Measurements from ENCODE around the gene PHYHIPL. TPM values are rescaled to one million over a fixed set of nuclear protein-coding genes. Genes with fewer than 3 reads are reported as not detected.
"Not testable (repeated sequence)": the region's sequence is repeated elsewhere in the genome, so short reads cannot be mapped to it uniquely, and the experiment has no call there.

The PHYHIPL gene
- total RNA-seq, 2 donors from 2014 or later: not detected

DNA sequence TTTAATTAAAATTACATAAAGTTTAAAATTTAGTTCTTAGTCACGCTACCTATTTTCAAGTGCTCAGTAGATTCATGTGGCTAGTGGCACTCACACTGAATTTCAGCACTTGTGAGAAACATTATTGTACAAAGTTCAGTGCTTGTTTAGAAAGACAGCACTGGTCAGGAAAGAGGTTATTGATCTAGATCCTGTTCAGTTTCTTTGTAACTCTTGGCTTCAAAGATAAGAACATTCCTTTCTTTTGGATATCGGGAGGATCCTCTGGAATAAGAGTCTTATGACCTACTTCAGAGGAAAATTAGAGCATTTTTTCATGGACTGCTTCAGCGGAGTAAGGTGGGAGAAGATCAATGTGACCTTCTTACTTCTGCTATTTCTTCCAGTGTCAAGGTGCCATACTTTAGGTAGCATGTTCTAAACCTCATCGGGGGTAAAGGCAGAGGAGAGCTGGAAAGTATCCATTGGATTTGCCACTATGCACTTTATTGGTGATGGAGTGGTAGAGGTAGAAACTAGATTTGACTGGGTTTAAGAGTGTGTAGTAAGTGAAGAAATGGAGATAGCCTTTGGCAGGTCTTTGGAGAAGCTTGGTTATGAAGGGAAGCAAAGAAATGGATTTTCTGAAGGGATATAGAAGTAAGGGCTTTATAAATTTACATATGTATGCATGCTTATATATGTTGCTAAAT, 39.9 kb downstream of the PHYHIPL start:
- Mint-ChIP-seq H3K36me3 (ENCODE audit: insufficient read depth in 2 of 2) (no peaks in the 10 kb centered on the region), H3K4me1 (ENCODE audit: low read depth) (no peaks in the 10 kb centered on the region), H3K27me3 (ENCODE audit: low read depth) (no peaks in the 10 kb centered on the region), H3K4me3 (no peak overlapping the region), H3K9me3 (no peaks in the 10 kb centered on the region), H3K27ac (no peak overlapping the region)
- no peak for DNase-seq
- ATAC-seq (replicated peaks in 1 of 2): no peak

GRCh38 chr10:59222788-59223187, 46.3 kb downstream of the PHYHIPL start:
- H3K27ac Mint-ChIP-seq: no peak overlapping the region
- no peak overlapping the region for H3K4me3 Mint-ChIP-seq
- DNase-seq: no peak
- no peaks in the 10 kb centered on the region for H3K4me1 Mint-ChIP-seq (ENCODE audit: low read depth)
- ATAC-seq (replicated peaks in 1 of 2): no peak
- H3K27me3 Mint-ChIP-seq (ENCODE audit: low read depth): no peaks in the 10 kb centered on the region
- H3K36me3 Mint-ChIP-seq (ENCODE audit: insufficient read depth in 2 of 2): no peaks in the 10 kb centered on the region
- H3K9me3 Mint-ChIP-seq: no peaks in the 10 kb centered on the region

DNA sequence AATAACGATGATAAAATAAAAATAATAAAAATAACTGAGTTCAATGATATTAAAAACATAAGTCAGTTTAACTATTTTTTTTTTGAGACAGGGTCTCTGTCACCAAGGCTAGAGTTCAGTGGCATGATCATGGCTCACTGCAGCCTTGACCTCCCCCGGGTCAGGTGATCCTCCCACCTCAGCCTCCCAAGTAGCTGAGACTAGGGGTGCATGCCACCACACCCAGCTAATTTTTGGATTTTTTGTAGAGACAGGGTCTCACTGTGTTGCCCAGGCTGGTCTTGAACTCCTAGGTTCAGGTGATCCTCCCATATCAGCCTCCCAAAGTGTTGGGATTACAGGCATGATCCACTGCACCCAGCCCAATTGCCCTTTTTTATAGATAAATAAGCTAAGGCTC, 47.2 kb downstream of the PHYHIPL start:
- not testable (repeated sequence) for H3K36me3 Mint-ChIP-seq (ENCODE audit: insufficient read depth in 2 of 2); H3K9me3 Mint-ChIP-seq; H3K27ac Mint-ChIP-seq; DNase-seq; H3K27me3 Mint-ChIP-seq (ENCODE audit: low read depth); H3K4me1 Mint-ChIP-seq (ENCODE audit: low read depth); H3K4me3 Mint-ChIP-seq; ATAC-seq (replicated peaks in 1 of 2)

DNA sequence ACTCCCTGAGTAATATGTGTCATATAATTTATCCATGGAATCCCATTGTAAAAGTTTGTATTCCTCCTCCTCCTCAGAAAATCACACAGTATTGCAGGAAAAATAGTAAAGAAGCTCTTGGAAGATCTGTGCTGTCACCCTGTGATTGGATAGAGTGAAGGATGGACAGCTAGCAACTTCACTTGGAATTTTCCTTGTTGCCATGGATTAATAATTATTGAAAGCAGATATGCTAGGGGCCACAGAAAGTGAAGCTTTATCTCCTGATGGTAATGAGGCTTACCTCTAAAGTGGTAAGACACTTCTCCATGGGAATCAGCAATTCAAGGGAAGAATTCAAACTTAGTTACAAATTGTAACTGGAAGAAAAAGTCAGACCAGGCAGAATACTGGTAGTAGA, 48.8 kb downstream of the PHYHIPL start:
- Mint-ChIP-seq H3K9me3 (no peaks in the 10 kb centered on the region), H3K4me1 (ENCODE audit: low read depth) (no peaks in the 10 kb centered on the region), H3K4me3 (no peak overlapping the region), H3K36me3 (ENCODE audit: insufficient read depth in 2 of 2) (no peaks in the 10 kb centered on the region), H3K27me3 (ENCODE audit: low read depth) (no peaks in the 10 kb centered on the region), H3K27ac (no peak overlapping the region)
- no peak for DNase-seq
- ATAC-seq (replicated peaks in 1 of 2): no peak

DNA sequence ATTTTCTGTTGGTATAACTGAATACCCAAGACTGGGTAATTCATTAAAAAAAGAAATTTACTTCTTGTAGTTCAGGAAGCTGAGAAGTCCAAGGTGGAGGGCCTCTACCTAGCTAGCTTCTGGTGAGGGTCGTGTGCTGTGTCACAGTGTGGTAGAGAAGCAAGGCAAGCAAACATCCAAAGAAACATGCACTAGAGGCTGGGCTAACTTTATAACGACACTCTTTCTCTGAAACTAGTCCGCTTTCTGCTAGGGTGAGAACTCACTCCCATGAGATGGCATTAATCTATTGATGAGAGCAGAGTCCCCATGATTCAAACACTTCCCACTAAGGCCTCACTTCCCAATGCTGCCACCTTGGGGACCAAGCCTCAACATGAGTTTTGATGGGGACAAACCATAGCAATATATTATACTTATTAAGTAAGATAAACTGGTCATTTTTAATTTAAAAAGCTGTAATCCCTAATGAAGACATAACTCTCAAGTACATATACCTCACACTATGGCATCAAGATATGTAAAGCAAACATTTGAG, 50.8 kb downstream of the PHYHIPL start:
- Mint-ChIP-seq H3K27me3 (ENCODE audit: low read depth) (no peaks in the 10 kb centered on the region), H3K27ac (no peak overlapping the region), H3K4me1 (ENCODE audit: low read depth) (no peaks in the 10 kb centered on the region), H3K36me3 (ENCODE audit: insufficient read depth in 2 of 2) (no peaks in the 10 kb centered on the region), H3K4me3 (no peak overlapping the region), H3K9me3 (no peaks in the 10 kb centered on the region)
- ATAC-seq (replicated peaks in 1 of 2) (no peak), DNase-seq (no peak)

DNA sequence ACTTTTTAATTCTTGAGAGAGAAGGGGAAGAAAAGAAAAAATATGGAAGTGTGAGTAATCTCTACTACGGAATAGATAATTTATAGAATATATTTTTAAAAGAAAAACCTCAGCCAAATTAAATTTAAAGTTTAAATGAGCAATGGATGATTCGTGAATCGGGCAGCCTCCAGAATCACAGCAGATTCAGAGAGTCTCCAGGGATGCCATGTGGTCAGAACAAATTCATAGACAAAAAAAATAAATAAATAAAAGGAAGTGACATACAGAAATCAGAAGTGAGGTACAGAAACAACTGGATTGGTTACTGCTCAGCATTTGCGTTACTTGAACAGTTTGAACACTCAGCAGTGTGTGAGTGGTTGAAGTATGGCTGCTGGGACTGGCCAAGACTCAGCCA, 53.0 kb downstream of the PHYHIPL start:
- no peaks in the 10 kb centered on the region for H3K4me1 Mint-ChIP-seq (ENCODE audit: low read depth)
- no peaks in the 10 kb centered on the region for H3K36me3 Mint-ChIP-seq (ENCODE audit: insufficient read depth in 2 of 2)
- H3K27ac Mint-ChIP-seq: no peak overlapping the region
- ATAC-seq (replicated peaks in 1 of 2) (no peak), DNase-seq (no peak)
- no peaks in the 10 kb centered on the region for H3K27me3 Mint-ChIP-seq (ENCODE audit: low read depth)
- no peaks in the 10 kb centered on the region for H3K9me3 Mint-ChIP-seq
- no peak overlapping the region for H3K4me3 Mint-ChIP-seq

DNA sequence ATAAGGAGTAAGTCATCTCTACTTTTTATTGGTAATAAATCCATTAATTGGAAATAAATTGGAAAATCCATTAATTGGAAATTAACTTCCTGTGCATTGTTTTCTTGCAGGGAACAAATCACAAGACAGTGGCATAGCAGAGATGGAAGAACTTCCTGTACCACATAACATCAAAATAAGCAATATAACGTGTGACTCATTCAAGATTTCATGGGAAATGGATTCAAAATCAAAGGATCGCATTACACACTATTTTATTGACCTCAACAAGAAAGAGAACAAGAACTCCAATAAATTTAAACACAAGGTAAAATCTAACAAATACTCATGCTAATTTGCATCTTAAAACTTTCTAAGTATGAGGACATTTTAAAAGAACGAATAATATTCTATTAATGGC, 57.8 kb downstream of the PHYHIPL start:
- no peaks in the 10 kb centered on the region for H3K9me3 Mint-ChIP-seq
- DNase-seq: no peak
- no peaks in the 10 kb centered on the region for H3K27me3 Mint-ChIP-seq (ENCODE audit: low read depth)
- H3K4me1 Mint-ChIP-seq (ENCODE audit: low read depth): no peaks in the 10 kb centered on the region
- H3K27ac Mint-ChIP-seq: no peak overlapping the region
- no peak for ATAC-seq (replicated peaks in 1 of 2)
- H3K4me3 Mint-ChIP-seq: no peak overlapping the region
- no peaks in the 10 kb centered on the region for H3K36me3 Mint-ChIP-seq (ENCODE audit: insufficient read depth in 2 of 2)

- DNase-seq: no peak
- no peak for ATAC-seq (replicated peaks in 1 of 2)
- no peaks in the 10 kb centered on the region for H3K4me1 Mint-ChIP-seq (ENCODE audit: low read depth)
- no peaks in the 10 kb centered on the region for H3K9me3 Mint-ChIP-seq
- no peaks in the 10 kb centered on the region for H3K27me3 Mint-ChIP-seq (ENCODE audit: low read depth)
- H3K4me3 Mint-ChIP-seq: no peak overlapping the region
- no peak overlapping the region for H3K27ac Mint-ChIP-seq
- no peaks in the 10 kb centered on the region for H3K36me3 Mint-ChIP-seq (ENCODE audit: insufficient read depth in 2 of 2)
These were observed 58.5 kb downstream of the PHYHIPL start for GRCh38 chr10:59234816-59235429.

DNA sequence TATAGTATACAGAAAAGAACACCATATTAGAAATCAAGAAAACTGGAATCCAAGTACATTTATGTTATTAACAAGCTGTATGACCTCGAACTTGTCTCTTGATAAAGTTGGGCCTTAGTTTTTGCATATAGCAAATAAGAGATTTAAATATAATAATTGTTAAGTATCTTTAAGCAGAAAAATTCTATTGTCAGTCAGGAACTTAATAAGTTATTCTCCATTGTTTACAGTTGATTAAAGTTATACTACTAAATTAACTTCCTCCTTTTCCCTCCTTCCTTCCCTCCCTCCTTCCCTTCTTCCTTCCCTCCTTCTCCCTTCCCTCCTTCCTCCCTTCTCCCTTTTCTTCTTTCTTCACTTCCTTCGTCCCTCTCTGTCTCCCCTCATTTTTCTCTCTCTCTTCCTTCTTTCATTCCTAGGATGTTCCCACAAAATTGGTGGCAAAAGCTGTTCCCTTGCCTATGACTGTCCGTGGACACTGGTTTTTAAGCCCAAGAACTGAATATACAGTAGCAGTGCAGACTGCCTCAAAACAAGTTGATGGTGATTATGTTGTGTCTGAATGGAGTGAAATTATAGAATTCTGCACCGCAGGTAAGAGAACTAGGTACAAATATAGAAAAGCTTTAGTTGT, 59.7 kb downstream of the PHYHIPL start:
- ATAC-seq (replicated peaks in 1 of 2) (no peak), DNase-seq (no peak)
- Mint-ChIP-seq H3K4me3 (no peak overlapping the region), H3K27me3 (ENCODE audit: low read depth) (peaks cover under 1% of the 10 kb centered on the region), H3K4me1 (ENCODE audit: low read depth) (no peaks in the 10 kb centered on the region), H3K9me3 (no peaks in the 10 kb centered on the region), H3K27ac (no peak overlapping the region), H3K36me3 (ENCODE audit: insufficient read depth in 2 of 2) (no peaks in the 10 kb centered on the region)

GRCh38 chr10:59237775-59238174, 61.3 kb downstream of the PHYHIPL start:
- Mint-ChIP-seq H3K27ac (no peak overlapping the region), H3K9me3 (no peaks in the 10 kb centered on the region), H3K4me3 (no peak overlapping the region), H3K36me3 (ENCODE audit: insufficient read depth in 2 of 2) (no peaks in the 10 kb centered on the region), H3K27me3 (ENCODE audit: low read depth) (peaks cover 4% of the 10 kb centered on the region), H3K4me1 (ENCODE audit: low read depth) (no peaks in the 10 kb centered on the region)
- ATAC-seq (replicated peaks in 1 of 2): no peak
- DNase-seq: no peak

DNA sequence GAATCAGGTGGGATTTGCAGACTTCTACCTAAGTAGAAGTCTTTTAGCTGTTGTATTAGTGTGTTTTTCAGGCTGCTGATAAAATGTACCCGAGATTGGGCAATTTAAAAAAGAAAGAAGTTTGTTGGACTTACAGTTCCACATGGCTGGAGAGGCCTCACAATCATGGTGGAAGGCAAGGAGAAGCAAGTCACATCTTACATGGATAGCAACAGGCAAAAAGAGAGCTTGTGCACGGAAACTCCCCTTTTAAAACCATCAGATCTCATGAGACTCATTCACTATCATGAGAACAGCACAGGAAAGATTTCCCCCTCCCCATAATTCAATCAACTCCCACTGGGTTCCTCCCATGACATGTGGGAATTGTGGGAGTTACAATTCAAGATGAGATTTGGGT, 62.7 kb downstream of the PHYHIPL start:
- H3K27me3 Mint-ChIP-seq (ENCODE audit: low read depth); H3K9me3 Mint-ChIP-seq; ATAC-seq (replicated peaks in 1 of 2); H3K36me3 Mint-ChIP-seq (ENCODE audit: insufficient read depth in 2 of 2); DNase-seq; H3K27ac Mint-ChIP-seq; H3K4me3 Mint-ChIP-seq; H3K4me1 Mint-ChIP-seq (ENCODE audit: low read depth): not testable (repeated sequence)

DNA sequence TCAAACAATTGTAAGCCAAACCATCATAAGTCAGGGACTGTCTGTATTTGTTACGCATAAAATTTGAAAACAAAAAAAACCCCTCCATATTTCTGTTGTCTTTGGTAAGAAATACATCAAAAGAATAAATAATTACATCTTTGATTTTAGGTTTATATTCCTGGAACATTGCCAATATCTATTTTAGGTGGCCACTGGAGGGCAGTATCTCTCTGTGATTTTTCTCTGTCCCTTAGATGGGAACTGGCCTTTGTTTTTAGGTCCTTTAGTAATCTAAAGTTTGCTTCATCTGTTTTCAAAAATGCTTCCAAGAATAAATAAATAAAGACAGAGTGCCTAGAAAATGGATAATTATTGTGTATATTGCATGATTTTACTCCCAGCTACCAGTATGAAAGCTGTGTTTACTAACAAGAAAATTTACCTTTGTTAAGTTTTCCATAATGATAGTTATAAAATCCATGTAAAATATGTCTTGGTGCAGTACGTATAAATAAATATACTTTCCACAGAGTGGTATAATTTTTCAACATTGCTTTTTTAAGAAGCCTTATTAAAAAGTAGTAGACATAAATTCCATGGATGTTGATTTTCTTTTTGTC, 64.2 kb downstream of the PHYHIPL start:
- Mint-ChIP-seq H3K9me3 (no peaks in the 10 kb centered on the region), H3K27ac (no peak overlapping the region), H3K4me1 (ENCODE audit: low read depth) (no peaks in the 10 kb centered on the region), H3K27me3 (ENCODE audit: low read depth) (peaks cover 4% of the 10 kb centered on the region), H3K36me3 (ENCODE audit: insufficient read depth in 2 of 2) (no peaks in the 10 kb centered on the region), H3K4me3 (no peak overlapping the region)
- no peak for ATAC-seq (replicated peaks in 1 of 2)
- DNase-seq: peak in 1 of 2 donors; percentile 11

- Mint-ChIP-seq H3K36me3 (ENCODE audit: insufficient read depth in 2 of 2) (no peaks in the 10 kb centered on the region), H3K4me1 (ENCODE audit: low read depth) (no peaks in the 10 kb centered on the region), H3K4me3 (no peak overlapping the region), H3K27me3 (ENCODE audit: low read depth) (peaks cover 4% of the 10 kb centered on the region), H3K9me3 (no peaks in the 10 kb centered on the region), H3K27ac (no peak overlapping the region)
- ATAC-seq (replicated peaks in 1 of 2): no peak
- no peak for DNase-seq
These were observed 65.6 kb downstream of the PHYHIPL start for GRCh38 chr10:59242057-59242456.

All from activated T-cell treated with anti-CD3 and anti-CD28 coated beads, Interleukin-2, amount 50 U/mL, for 72 hours (primary cell).